H9 (cell line): Measurements from ENCODE around the gene SP3. TPM values are rescaled to one million over a fixed set of nuclear protein-coding genes. Genes with fewer than 3 reads are reported as not detected.

Experiments used
- DNase-seq: peaks from one replicate; pipeline ENCODE4 v3.0.0-alpha.2; 2017
- H2AFZ ChIP-seq: one replicate; pipeline ENCODE4 v1.6.1; 2013; ENCODE audit warnings: mild to moderate bottlenecking, low read length, control low read depth, moderate library complexity
- H2AK5ac ChIP-seq: 2 replicates; pipeline ENCODE4 v1.6.1; 2013; ENCODE audit warnings: low read length, control low read depth, mixed read lengths; ENCODE audit not compliant: insufficient read length
- H2BK120ac ChIP-seq: one replicate; pipeline ENCODE4 v1.6.1; 2013; ENCODE audit warnings: low read depth, mild to moderate bottlenecking, low read length, control low read depth, inconsistent platforms; ENCODE audit not compliant: poor library complexity, severe bottlenecking
- H2BK12ac ChIP-seq: 2 replicates; pipeline ENCODE4 v1.6.1; 2013; ENCODE audit warnings: low read length, control low read depth, mixed read lengths, low read depth; ENCODE audit not compliant: insufficient read length
- H2BK15ac ChIP-seq: 2 replicates; pipeline ENCODE4 v1.6.1; 2013; ENCODE audit warnings: low read depth, low read length, control low read depth
- H2BK20ac ChIP-seq: one replicate; pipeline ENCODE4 v1.6.1; 2013; ENCODE audit warnings: low read depth, mild to moderate bottlenecking, low read length, control low read depth, inconsistent platforms; ENCODE audit not compliant: poor library complexity, severe bottlenecking
- H2BK5ac ChIP-seq: 2 replicates; pipeline ENCODE4 v1.6.1; 2013; ENCODE audit warnings: low read length, control low read depth, mixed read lengths; ENCODE audit not compliant: insufficient read length
- H3K14ac ChIP-seq: 2 replicates; pipeline ENCODE4 v1.6.1; 2013; ENCODE audit warnings: low read length, control low read depth; ENCODE audit not compliant: insufficient read depth
- H3K18ac ChIP-seq: 2 replicates; pipeline ENCODE4 v1.6.1; 2013; ENCODE audit warnings: low read depth, mild to moderate bottlenecking, mixed read lengths, low read length, control low read depth; ENCODE audit not compliant: insufficient read length
- H3K23ac ChIP-seq: 2 replicates; pipeline ENCODE4 v1.6.1; 2013; ENCODE audit warnings: low read length, control low read depth, mixed read lengths, low read depth; ENCODE audit not compliant: insufficient read length
- H3K23me2 ChIP-seq: 2 replicates; pipeline ENCODE4 v1.6.1; 2013; ENCODE audit warnings: low read depth, mild to moderate bottlenecking, mixed read lengths, low read length, control low read depth; ENCODE audit not compliant: insufficient read length, poor library complexity, severe bottlenecking
- H3K27ac ChIP-seq: 2 replicates; pipeline ENCODE4 v1.5.1; 2013; ENCODE audit warnings: low read length, control low read depth, mixed read lengths, low read depth; ENCODE audit not compliant: insufficient read length
- H3K27me3 ChIP-seq: 2 replicates; pipeline ENCODE4 v1.6.1; 2013; ENCODE audit warnings: low read length, control low read depth, inconsistent platforms; ENCODE audit not compliant: insufficient read depth
- H3K4ac ChIP-seq: 2 replicates; pipeline ENCODE4 v1.6.1; 2013; ENCODE audit warnings: low read depth, mild to moderate bottlenecking, control low read depth, inconsistent platforms, low read length, moderate library complexity
- H3K4me1 ChIP-seq: 2 replicates; pipeline ENCODE4 v1.6.1; 2013; ENCODE audit warnings: low read length, control low read depth, inconsistent platforms; ENCODE audit not compliant: insufficient read depth
- H3K4me2 ChIP-seq: 2 replicates; pipeline ENCODE4 v1.6.1; 2013; ENCODE audit warnings: low read length, control low read depth, mixed read lengths; ENCODE audit not compliant: insufficient read length, insufficient read depth
- H3K56ac ChIP-seq: 2 replicates; pipeline ENCODE4 v1.6.1; 2013; ENCODE audit warnings: low read depth, mild to moderate bottlenecking, mixed read lengths, low read length, control low read depth; ENCODE audit not compliant: insufficient read length
- H3K79me1 ChIP-seq: 2 replicates; pipeline ENCODE4 v1.6.1; 2013; ENCODE audit warnings: low read depth, mild to moderate bottlenecking, moderate library complexity, low read length, control low read depth, inconsistent platforms; ENCODE audit not compliant: insufficient read depth, poor library complexity, severe bottlenecking
- H3K79me2 ChIP-seq: 2 replicates; pipeline ENCODE4 v1.6.1; 2013; ENCODE audit warnings: low read length, control low read depth, inconsistent platforms; ENCODE audit not compliant: insufficient read depth
- H3K9ac ChIP-seq: 2 replicates; pipeline ENCODE4 v1.6.1; 2013; ENCODE audit warnings: low read length, control low read depth, mixed read lengths; ENCODE audit not compliant: insufficient read length; ENCODE audit errors: extremely low read depth
- H3K9me3 ChIP-seq: one replicate; pipeline ENCODE4 v1.6.1; 2013; ENCODE audit warnings: low read depth, low read length, inconsistent platforms; ENCODE audit not compliant: control insufficient read depth
- H3T11ph ChIP-seq: one replicate; pipeline ENCODE4 v1.6.1; 2013; ENCODE audit warnings: mild to moderate bottlenecking, low read length, control low read depth, inconsistent platforms
- H4K20me1 ChIP-seq: one replicate; pipeline ENCODE4 v1.6.1; 2013; ENCODE audit not compliant: control insufficient read depth, insufficient read length, insufficient read depth
- H4K5ac ChIP-seq: 2 replicates; pipeline ENCODE4 v1.6.1; 2013; ENCODE audit warnings: low read depth, mild to moderate bottlenecking, mixed read lengths, low read length, control low read depth; ENCODE audit not compliant: insufficient read length
- H4K8ac ChIP-seq: replicated peaks from 2 replicates; pipeline ENCODE4 v1.6.1; 2013; ENCODE audit warnings: low read length, control low read depth, mixed read lengths, low read depth; ENCODE audit not compliant: insufficient read length
- H4K91ac ChIP-seq: 2 replicates; pipeline ENCODE4 v1.6.1; 2013; ENCODE audit warnings: low read depth, mild to moderate bottlenecking, moderate library complexity, mixed read lengths, low read length, control low read depth; ENCODE audit not compliant: insufficient read length
- H3K27ac Mint-ChIP-seq, 3 experiments: 2 replicates in 2 of 3; 3 replicates in 1 of 3; pipeline ENCODE4 v1.8.0; 2020 to 2021; ENCODE audit warnings: mixed read lengths in 3 of 3, mild to moderate bottlenecking in 1 of 3, moderate library complexity in 1 of 3
- H3K27me3 Mint-ChIP-seq: 2 replicates; pipeline ENCODE4 v1.8.0; 2021; ENCODE audit warnings: low read depth, mild to moderate bottlenecking, moderate library complexity, mixed read lengths
- H3K36me3 Mint-ChIP-seq, 3 experiments: 2 replicates in 2 of 3; 3 replicates in 1 of 3; pipeline ENCODE4 v1.8.0; 2020 to 2021; ENCODE audit warnings: low read depth in 3 of 3, mixed read lengths in 3 of 3; ENCODE audit not compliant: insufficient read depth in 1 of 3
- H3K4me1 Mint-ChIP-seq, 2 experiments: 2 replicates each; pipeline ENCODE4 v1.8.0; 2020; ENCODE audit warnings: mixed read lengths in 2 of 2
- H3K4me3 Mint-ChIP-seq, 2 experiments: 2 replicates in 1 of 2; 3 replicates in 1 of 2; pipeline ENCODE4 v1.8.0; 2020 to 2021; ENCODE audit warnings: mild to moderate bottlenecking in 2 of 2, mixed read lengths in 2 of 2, moderate library complexity in 1 of 2
- H3K9me3 Mint-ChIP-seq, 2 experiments: 2 replicates in 1 of 2; 3 replicates in 1 of 2; pipeline ENCODE4 v1.8.0; 2020; ENCODE audit warnings: mild to moderate bottlenecking in 2 of 2, mixed read lengths in 2 of 2, moderate library complexity in 1 of 2
- CTCF ChIP-seq: fragments of 200-600 bp; sonication (generic); conservative IDR thresholded peaks from 3 replicates; pipeline ENCODE4 v1.8.0; 2021; ENCODE audit warnings: antibody characterized with exemption, mild to moderate bottlenecking
- WGBS: extraction: QIAGEN DNeasy Blood & Tissue Kit; methylation state at CpG from one replicate; pipeline ENCODE4 v1.1.7; 2013; ENCODE audit warnings: missing lambda C conversion rate, low lambda C conversion rate, mixed read lengths; ENCODE audit not compliant: insufficient read length; ENCODE audit errors: extremely low coverage; 5-methylcytosine and 5-hydroxymethylcytosine counted together
- total RNA-seq: library from RNA; stranded (reverse); gene quantifications from 2 replicates; pipeline ENCODE4 v1.2.1, GENCODE V29; 2021

The SP3 gene
- total RNA-seq, 1 experiment from 2014 or later = 86.3 TPM

DNA sequence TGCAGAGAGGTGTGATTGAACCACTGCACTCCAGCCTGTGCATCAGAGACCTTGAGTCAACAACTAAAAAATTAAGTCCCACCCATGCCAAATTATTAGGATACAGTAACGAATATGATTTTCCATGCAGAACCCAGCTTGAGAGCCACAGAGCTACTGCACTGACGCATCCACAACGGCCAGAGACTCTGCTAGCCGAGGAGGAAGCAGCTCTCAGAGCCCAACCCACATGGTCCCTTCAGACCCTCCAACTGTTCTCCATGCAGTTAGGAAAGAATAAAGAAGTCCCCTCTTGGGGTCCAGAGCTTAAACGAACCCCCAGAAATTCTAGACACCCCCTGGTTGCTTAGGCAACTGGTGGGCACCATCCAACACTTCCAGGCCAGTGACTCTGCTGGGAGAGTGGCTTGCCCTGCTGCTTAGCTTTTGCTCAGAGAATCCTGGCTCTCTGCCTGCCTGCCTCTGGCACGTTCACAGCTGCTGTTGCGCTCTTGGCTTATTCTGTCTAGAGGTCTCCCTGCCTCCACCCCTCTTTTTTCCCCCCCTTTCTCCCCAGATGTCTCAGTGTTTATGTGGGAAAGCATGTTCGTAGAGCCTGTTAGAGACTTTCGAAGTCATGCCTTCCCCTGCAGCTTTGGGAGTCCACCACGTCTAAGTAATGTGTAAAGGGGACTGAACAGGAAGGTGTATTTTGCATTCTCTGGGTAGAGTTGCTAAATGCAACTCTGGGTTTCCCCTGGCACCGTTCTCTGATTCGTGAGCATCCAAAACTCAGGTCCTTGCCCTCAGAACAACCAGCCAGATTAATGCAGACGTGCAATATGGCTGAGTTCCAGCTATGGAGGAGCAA, 26.0 kb upstream of the SP3 start:
- no peak overlapping the region for H3K4me2 ChIP-seq
- no peak overlapping the region for H2BK12ac ChIP-seq
- no peaks in the 10 kb centered on the region for H3K23me2 ChIP-seq
- H3K79me1 ChIP-seq = no peaks in the 10 kb centered on the region
- H3K9me3 Mint-ChIP-seq = no peaks in the 10 kb centered on the region
- H4K20me1 ChIP-seq = no peaks in the 10 kb centered on the region
- no peaks in the 10 kb centered on the region for H3K4me1 ChIP-seq
- no peak overlapping the region for H2BK5ac ChIP-seq
- no peak overlapping the region for H4K5ac ChIP-seq
- no peak overlapping the region for H2BK120ac ChIP-seq
- H3K9ac ChIP-seq = no peak overlapping the region
- H3K4ac ChIP-seq = no peak overlapping the region
- no peak overlapping the region for H3K27ac ChIP-seq
- no peaks in the 10 kb centered on the region for H3K79me2 ChIP-seq
- no peak overlapping the region for H3T11ph ChIP-seq
- peaks cover 6% of the 10 kb centered on the region for H3K27me3 Mint-ChIP-seq
- H4K8ac ChIP-seq = no peak overlapping the region
- H3K4me3 Mint-ChIP-seq = no peak overlapping the region
- H3K27me3 ChIP-seq = no peaks in the 10 kb centered on the region
- no peak overlapping the region for H3K56ac ChIP-seq
- H3K36me3 Mint-ChIP-seq = no peaks in the 10 kb centered on the region
- no peak overlapping the region for H3K18ac ChIP-seq
- H2BK20ac ChIP-seq = no peak overlapping the region
- H3K23ac ChIP-seq = no peak overlapping the region
- peaks cover 0 to 3% of the 10 kb centered on the region in 2 experiments; a peak in 1 of 4 replicates for H3K4me1 Mint-ChIP-seq
- no peak overlapping the region for H2AFZ ChIP-seq
- no peak overlapping the region for H3K14ac ChIP-seq
- H3K27ac Mint-ChIP-seq = no peak overlapping the region
- H3K9me3 ChIP-seq = no peaks in the 10 kb centered on the region
- H2AK5ac ChIP-seq = no peak overlapping the region
- no CpG with 5 or more reads among the region's 13 CpGs for WGBS
- no peak overlapping the region for H4K91ac ChIP-seq
- TF ChIP-seq CTCF = no peak
- DNase-seq = no peak
- no peak overlapping the region for H2BK15ac ChIP-seq
